NCI-H446 (cell line): ENCODE data around the gene EEIG1.
A peak's percentile ranks its signal among the peaks of the same experiment; 100 is the strongest.

Experiments used
- DNase-seq, 2 experiments: peaks; one replicate each; lab custom pipeline; 2025; lab: John Stamatoyannopoulos, UW

Gene EEIG1

GRCh38 chr9:127941062-127941960 is 39.5 kb downstream of the EEIG1 start:
- DNase-seq: no peak

- no peak for DNase-seq
Measured at GRCh38 chr9:127940593-127940992, 40.2 kb downstream of the EEIG1 start.

- no peak for DNase-seq
Measured at GRCh38 chr9:127938298-127938690, 42.5 kb downstream of the EEIG1 start.

GRCh38 chr9:127937388-127938297 is 43.1 kb downstream of the EEIG1 start, which contains the start of gene DPM2:
Gene DPM2 (minus strand): TSS chr9:127937854. CDS start chr9:127937820, 34 bp downstream.
- peak; percentile 49 to 80 for DNase-seq

GRCh38 chr9:127937056-127937387 is 43.8 kb downstream of the EEIG1 start:
- no peak for DNase-seq

- DNase-seq: no peak
Measured at GRCh38 chr9:127936347-127936852, 44.4 kb downstream of the EEIG1 start.

GRCh38 chr9:127935765-127936221 is 45.0 kb downstream of the EEIG1 start:
- DNase-seq: no peak

- DNase-seq: no peak
Measured at GRCh38 chr9:127934986-127935385, 45.8 kb downstream of the EEIG1 start.

GRCh38 chr9:127934248-127934647 is 46.5 kb downstream of the EEIG1 start:
- no peak for DNase-seq

GRCh38 chr9:127931092-127931881 is 49.5 kb downstream of the EEIG1 start:
- peak in 1 of 2 experiments; percentile 39 for DNase-seq
